Measurements from ENCODE around the gene TMEM259. TPM values are rescaled to one million over a fixed set of nuclear protein-coding genes. Genes with fewer than 3 reads are reported as not detected.

Gene TMEM259
- total RNA-seq, 1 experiment from 2014 or later: 202 TPM

DNA sequence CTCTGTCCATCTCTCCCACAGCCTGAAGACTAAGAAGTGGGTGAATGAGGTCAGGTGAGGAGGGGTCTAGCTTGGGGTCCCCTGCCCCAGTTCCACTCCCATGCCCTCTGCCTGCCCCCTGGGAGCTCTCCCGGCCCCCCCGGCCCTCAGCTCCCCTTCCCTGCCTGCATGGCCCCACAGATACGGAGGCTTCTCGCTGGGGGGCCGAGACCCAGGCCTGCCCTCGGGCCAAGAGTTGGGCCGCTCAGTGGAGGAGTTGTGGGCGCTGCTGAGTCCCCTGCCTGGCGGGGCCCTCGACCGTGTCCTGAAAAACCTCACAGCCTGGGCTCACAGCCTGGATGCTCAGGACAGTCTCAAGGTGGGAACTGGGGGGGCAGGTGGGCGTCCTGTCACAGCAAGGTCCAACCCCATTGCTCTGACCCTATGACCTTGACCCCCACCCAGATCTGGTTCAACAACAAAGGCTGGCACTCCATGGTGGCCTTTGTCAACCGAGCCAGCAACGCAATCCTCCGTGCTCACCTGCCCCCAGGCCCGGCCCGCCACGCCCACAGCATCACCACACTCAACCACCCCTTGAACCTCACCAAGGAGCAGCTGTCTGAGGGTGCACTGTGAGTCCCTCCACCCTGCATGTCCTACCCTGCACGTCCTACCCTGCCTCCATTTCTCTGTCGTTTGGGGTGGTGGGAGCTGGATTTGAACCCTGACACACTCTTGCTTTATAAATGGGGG is 35.1 kb upstream of the TMEM259 start:
- ChIA-PET RAD21 (ENCODE audit: low non-redundant PET in 1 of 2, low total read pairs in 2 of 2, uncharacterized antibody in 2 of 2, unreplicated experiment in 2 of 2) (no interaction called here), CTCF (no interaction called here), POLR2A (interaction anchor here (1.6 kb wide), 1 partner anchor 8 kb away, joined by 4 read pairs; no protein-coding TSS in a partner anchor)
- Histone ChIP-seq H3K4me2 (ENCODE audit: low read length) (no peak overlapping the region), H3K27me3 (ENCODE audit: insufficient read depth, low read length) (no peaks in the 10 kb centered on the region), H4K20me1 (ENCODE audit: insufficient read depth) (no peaks in the 10 kb centered on the region), H3K9me2 (ENCODE audit: insufficient read depth) (no peaks in the 10 kb centered on the region), H3K27ac (ENCODE audit: low read depth, low read length) (no peak overlapping the region), H3K36me3 (ENCODE audit: control insufficient read depth in 1 of 2, insufficient read depth in 2 of 2, low read length in 2 of 2) (peaks cover 2 to 4% of the 10 kb centered on the region in 2 experiments; a peak in 3 of 4 replicates), H3K79me2 (ENCODE audit: insufficient read depth, low read length) (no peaks in the 10 kb centered on the region), H3K4me1 (ENCODE audit: control insufficient read depth in 1 of 2, insufficient read depth in 2 of 2, low read length in 2 of 2) (peaks cover 0 to 13% of the 10 kb centered on the region in 2 experiments; a peak in 3 of 4 replicates), H3K9me3 (ENCODE audit: control insufficient read depth in 1 of 2, insufficient read depth in 1 of 2, low read depth in 1 of 2, low read length in 2 of 2) (no peaks in the 10 kb centered on the region), H2AFZ (ENCODE audit: low read depth, low read length, poor library complexity, severe bottlenecking) (no peak overlapping the region), H3K9ac (ENCODE audit: low read length) (no peak overlapping the region), H3K4me3 (replicated peaks in 1 of 2; ENCODE audit: low read depth in 1 of 2, low read length in 2 of 2) (no peak overlapping the region)
- ATAC-seq: no peak
- DNase-seq (ENCODE audit: low read depth, low spot score): no peak
- TF ChIP-seq SP1 (IDR thresholded peaks at IDR 0.05; ENCODE audit: low read depth) (no peak), POLR2AphosphoS5 (IDR thresholded peaks at IDR 0.05; ENCODE audit: low read depth, low read length) (no peak), JUND (IDR thresholded peaks at IDR 0.05) (no peak)
- no TSS peak for BruUV-seq (replicated peaks)
- intact Hi-C loops (cut with micrococcal nuclease): no loop called here

DNA sequence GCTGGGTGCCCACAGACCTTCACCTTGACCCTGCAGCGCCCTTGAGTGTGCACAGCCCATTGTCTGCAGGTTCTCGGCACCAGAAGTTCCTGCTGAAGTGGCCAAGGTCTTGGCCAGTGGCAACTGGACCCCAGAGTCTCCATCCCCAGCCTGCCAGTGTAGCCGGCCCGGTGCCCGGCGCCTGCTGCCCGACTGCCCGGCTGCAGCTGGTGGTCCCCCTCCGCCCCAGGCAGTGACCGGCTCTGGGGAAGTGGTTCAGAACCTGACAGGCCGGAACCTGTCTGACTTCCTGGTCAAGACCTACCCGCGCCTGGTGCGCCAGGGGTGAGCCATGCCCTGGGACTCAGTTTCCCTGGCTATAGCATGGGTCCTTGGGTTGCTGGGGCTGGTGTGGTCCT is 34.1 kb upstream of the TMEM259 start:
- BruUV-seq (replicated peaks): no TSS peak
- H3K27ac ChIP-seq (ENCODE audit: low read depth, low read length): no peak overlapping the region
- peaks cover 0 to 13% of the 10 kb centered on the region in 2 experiments; a peak in 3 of 4 replicates for H3K4me1 ChIP-seq (ENCODE audit: control insufficient read depth in 1 of 2, insufficient read depth in 2 of 2, low read length in 2 of 2)
- H3K36me3 ChIP-seq (ENCODE audit: control insufficient read depth in 1 of 2, insufficient read depth in 2 of 2, low read length in 2 of 2): peaks cover 2 to 4% of the 10 kb centered on the region in 2 experiments; a peak in 3 of 4 replicates
- H3K9me2 ChIP-seq (ENCODE audit: insufficient read depth): no peaks in the 10 kb centered on the region
- no peak overlapping the region for H3K4me2 ChIP-seq (ENCODE audit: low read length)
- H3K9ac ChIP-seq (ENCODE audit: low read length): no peak overlapping the region
- ChIA-PET POLR2A (interaction anchor here (1.6 kb wide), 1 partner anchor 9 kb away, joined by 4 read pairs; no protein-coding TSS in a partner anchor), CTCF (interaction anchor here (1.3 kb wide), 1 partner anchor 11 kb away, joined by 3 read pairs; no protein-coding TSS in a partner anchor), RAD21 (ENCODE audit: low non-redundant PET in 1 of 2, low total read pairs in 2 of 2, uncharacterized antibody in 2 of 2, unreplicated experiment in 2 of 2) (no interaction called here)
- H4K20me1 ChIP-seq (ENCODE audit: insufficient read depth): no peaks in the 10 kb centered on the region
- DNase-seq (ENCODE audit: low read depth, low spot score): no peak
- no peak for ATAC-seq
- no peaks in the 10 kb centered on the region for H3K9me3 ChIP-seq (ENCODE audit: control insufficient read depth in 1 of 2, insufficient read depth in 1 of 2, low read depth in 1 of 2, low read length in 2 of 2)
- H3K4me3 ChIP-seq (replicated peaks in 1 of 2; ENCODE audit: low read depth in 1 of 2, low read length in 2 of 2): no peak overlapping the region
- intact Hi-C loops (cut with micrococcal nuclease): no loop called here
- no peak overlapping the region for H2AFZ ChIP-seq (ENCODE audit: low read depth, low read length, poor library complexity, severe bottlenecking)
- no peaks in the 10 kb centered on the region for H3K79me2 ChIP-seq (ENCODE audit: insufficient read depth, low read length)
- no peaks in the 10 kb centered on the region for H3K27me3 ChIP-seq (ENCODE audit: insufficient read depth, low read length)
- TF ChIP-seq, protein P1, sequence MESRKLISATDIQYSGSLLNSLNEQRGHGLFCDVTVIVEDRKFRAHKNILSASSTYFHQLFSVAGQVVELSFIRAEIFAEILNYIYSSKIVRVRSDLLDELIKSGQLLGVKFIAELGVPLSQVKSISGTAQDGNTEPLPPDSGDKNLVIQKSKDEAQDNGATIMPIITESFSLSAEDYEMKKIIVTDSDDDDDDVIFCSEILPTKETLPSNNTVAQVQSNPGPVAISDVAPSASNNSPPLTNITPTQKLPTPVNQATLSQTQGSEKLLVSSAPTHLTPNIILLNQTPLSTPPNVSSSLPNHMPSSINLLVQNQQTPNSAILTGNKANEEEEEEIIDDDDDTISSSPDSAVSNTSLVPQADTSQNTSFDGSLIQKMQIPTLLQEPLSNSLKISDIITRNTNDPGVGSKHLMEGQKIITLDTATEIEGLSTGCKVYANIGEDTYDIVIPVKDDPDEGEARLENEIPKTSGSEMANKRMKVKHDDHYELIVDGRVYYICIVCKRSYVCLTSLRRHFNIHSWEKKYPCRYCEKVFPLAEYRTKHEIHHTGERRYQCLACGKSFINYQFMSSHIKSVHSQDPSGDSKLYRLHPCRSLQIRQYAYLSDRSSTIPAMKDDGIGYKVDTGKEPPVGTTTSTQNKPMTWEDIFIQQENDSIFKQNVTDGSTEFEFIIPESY (IDR thresholded peaks at IDR 0.05; ENCODE audit: extremely low read depth, insufficient replicate concordance, low read length): no peak
- no peak for TF ChIP-seq YY1 (IDR thresholded peaks at IDR 0.05; ENCODE audit: extremely low read depth, insufficient replicate concordance, low read depth, low read length)
- TF ChIP-seq ZFX (IDR thresholded peaks at IDR 0.05): no peak
- TF ChIP-seq ELF1 (IDR thresholded peaks at IDR 0.05; ENCODE audit: borderline replicate concordance, low read depth): no peak
- TF ChIP-seq, protein P2, sequence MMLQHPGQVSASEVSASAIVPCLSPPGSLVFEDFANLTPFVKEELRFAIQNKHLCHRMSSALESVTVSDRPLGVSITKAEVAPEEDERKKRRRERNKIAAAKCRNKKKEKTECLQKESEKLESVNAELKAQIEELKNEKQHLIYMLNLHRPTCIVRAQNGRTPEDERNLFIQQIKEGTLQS (IDR thresholded peaks at IDR 0.05): no peak
- no peak for TF ChIP-seq CEBPB (IDR thresholded peaks at IDR 0.05; ENCODE audit: low read depth)
- TF ChIP-seq, protein P3, sequence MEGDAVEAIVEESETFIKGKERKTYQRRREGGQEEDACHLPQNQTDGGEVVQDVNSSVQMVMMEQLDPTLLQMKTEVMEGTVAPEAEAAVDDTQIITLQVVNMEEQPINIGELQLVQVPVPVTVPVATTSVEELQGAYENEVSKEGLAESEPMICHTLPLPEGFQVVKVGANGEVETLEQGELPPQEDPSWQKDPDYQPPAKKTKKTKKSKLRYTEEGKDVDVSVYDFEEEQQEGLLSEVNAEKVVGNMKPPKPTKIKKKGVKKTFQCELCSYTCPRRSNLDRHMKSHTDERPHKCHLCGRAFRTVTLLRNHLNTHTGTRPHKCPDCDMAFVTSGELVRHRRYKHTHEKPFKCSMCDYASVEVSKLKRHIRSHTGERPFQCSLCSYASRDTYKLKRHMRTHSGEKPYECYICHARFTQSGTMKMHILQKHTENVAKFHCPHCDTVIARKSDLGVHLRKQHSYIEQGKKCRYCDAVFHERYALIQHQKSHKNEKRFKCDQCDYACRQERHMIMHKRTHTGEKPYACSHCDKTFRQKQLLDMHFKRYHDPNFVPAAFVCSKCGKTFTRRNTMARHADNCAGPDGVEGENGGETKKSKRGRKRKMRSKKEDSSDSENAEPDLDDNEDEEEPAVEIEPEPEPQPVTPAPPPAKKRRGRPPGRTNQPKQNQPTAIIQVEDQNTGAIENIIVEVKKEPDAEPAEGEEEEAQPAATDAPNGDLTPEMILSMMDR (IDR thresholded peaks at IDR 0.05 in 2 of 3, conservative IDR thresholded peaks at IDR 0.05 in 1 of 3; ENCODE audit: borderline replicate concordance in 1 of 3, insufficient read depth in 1 of 3, low read depth in 2 of 3, low read length in 2 of 3): no peak
- TF ChIP-seq EZH2 (IDR thresholded peaks at IDR 0.05): no peak
- TF ChIP-seq CBX3 (IDR thresholded peaks at IDR 0.05; ENCODE audit: low read depth): no peak
- TF ChIP-seq SP1 (IDR thresholded peaks at IDR 0.05; ENCODE audit: low read depth): no peak
- no peak for TF ChIP-seq FOSL1 (IDR thresholded peaks at IDR 0.05; ENCODE audit: low read depth)

Data from HCT116 (cell line).